Measurements from ENCODE around the gene NOTCH1. TPM values are rescaled to one million over a fixed set of nuclear protein-coding genes. Genes with fewer than 3 reads are reported as not detected.

The NOTCH1 gene
- polyA plus RNA-seq, 3 donors from 2014 or later: 0.98 to 22.8 (median 4.3) TPM

- peak overlapping the region; percentile 59 to 83 (median 78) for H3K4me3 Mint-ChIP-seq
- no peaks in the 10 kb centered on the region for H3K9me3 Mint-ChIP-seq
- H3K4me1 Mint-ChIP-seq: peaks cover 59 to 81% of the 10 kb centered on the region in 2 donors
- peaks cover 0 to 4% (median 4%) of the 10 kb centered on the region in 3 donors for H3K36me3 Mint-ChIP-seq
- H3K27ac Mint-ChIP-seq: peak overlapping the region; percentile 88 to 96 (median 92)
- DNase-seq: peak; percentile 62 to 74 (median 73)
- peaks cover 2 to 23% (median 6%) of the 10 kb centered on the region in 3 donors for H3K27me3 Mint-ChIP-seq (ENCODE audit: low read depth in 3 of 3)
Observed at GRCh38 chr9:136533775-136534157, 12.1 kb downstream of the NOTCH1 start.

GRCh38 chr9:136532799-136533774 lies 12.8 kb downstream of the NOTCH1 start:
- Mint-ChIP-seq H3K36me3 (peaks cover 0 to 4% (median 4%) of the 10 kb centered on the region in 3 donors), H3K27ac (peak overlapping the region; percentile 88 to 96 (median 92)), H3K9me3 (no peaks in the 10 kb centered on the region), H3K4me1 (peaks cover 55 to 79% of the 10 kb centered on the region in 2 donors), H3K4me3 (peak overlapping the region; percentile 59 to 83 (median 80)), H3K27me3 (ENCODE audit: low read depth in 3 of 3) (peaks cover 1 to 28% (median 11%) of the 10 kb centered on the region in 3 donors)
- DNase-seq: peak; percentile 79 to 85 (median 82)

GRCh38 chr9:136531904-136532798 lies 13.7 kb downstream of the NOTCH1 start:
- Mint-ChIP-seq H3K4me3 (peak overlapping the region; percentile 65 to 83 (median 80)), H3K36me3 (peaks cover 0 to 2% (median under 1%) of the 10 kb centered on the region in 3 donors), H3K27ac (peak overlapping the region; percentile 88 to 96 (median 92)), H3K27me3 (ENCODE audit: low read depth in 3 of 3) (peaks cover 5 to 31% (median 15%) of the 10 kb centered on the region in 3 donors), H3K4me1 (peaks cover 52 to 74% of the 10 kb centered on the region in 2 donors), H3K9me3 (no peaks in the 10 kb centered on the region)
- DNase-seq: peak in 2 of 3 donors; percentile 35 to 44

- peaks cover 48 to 68% of the 10 kb centered on the region in 2 donors for H3K4me1 Mint-ChIP-seq
- H3K36me3 Mint-ChIP-seq: no peaks in the 10 kb centered on the region
- peaks cover 7 to 32% (median 15%) of the 10 kb centered on the region in 3 donors for H3K27me3 Mint-ChIP-seq (ENCODE audit: low read depth in 3 of 3)
- H3K27ac Mint-ChIP-seq: peak overlapping the region in 5 of 6 donors; percentile 73 to 89 (median 81)
- no peaks in the 10 kb centered on the region for H3K9me3 Mint-ChIP-seq
- peak overlapping the region; percentile 58 to 82 (median 65) for H3K4me3 Mint-ChIP-seq
- no peak for DNase-seq
Observed at GRCh38 chr9:136531186-136531903, 14.5 kb downstream of the NOTCH1 start.

GRCh38 chr9:136530461-136531089 lies 15.3 kb downstream of the NOTCH1 start:
- H3K27ac Mint-ChIP-seq: peak overlapping the region; percentile 19 to 89 (median 80)
- DNase-seq: no peak
- H3K4me1 Mint-ChIP-seq: peaks cover 48 to 66% of the 10 kb centered on the region in 2 donors
- H3K27me3 Mint-ChIP-seq (ENCODE audit: low read depth in 3 of 3): peaks cover 7 to 32% (median 15%) of the 10 kb centered on the region in 3 donors
- H3K36me3 Mint-ChIP-seq: no peaks in the 10 kb centered on the region
- no peaks in the 10 kb centered on the region for H3K9me3 Mint-ChIP-seq
- H3K4me3 Mint-ChIP-seq: peak overlapping the region; percentile 56 to 70 (median 65)

- H3K4me3 Mint-ChIP-seq: peak overlapping the region; percentile 38 to 70 (median 58)
- peak overlapping the region; percentile 19 to 90 (median 77) for H3K27ac Mint-ChIP-seq
Observed at GRCh38 chr9:136529516-136530460, 16.1 kb downstream of the NOTCH1 start.

GRCh38 chr9:136528716-136529341 lies 17.0 kb downstream of the NOTCH1 start:
- peak overlapping the region in 2 of 5 donors; percentile 40 to 44 for H3K4me3 Mint-ChIP-seq
- H3K36me3 Mint-ChIP-seq: no peaks in the 10 kb centered on the region
- peaks cover 40 to 62% of the 10 kb centered on the region in 2 donors for H3K4me1 Mint-ChIP-seq
- DNase-seq: no peak
- no peaks in the 10 kb centered on the region for H3K9me3 Mint-ChIP-seq
- peaks cover 7 to 27% (median 15%) of the 10 kb centered on the region in 3 donors for H3K27me3 Mint-ChIP-seq (ENCODE audit: low read depth in 3 of 3)
- peak overlapping the region in 5 of 6 donors; percentile 24 to 90 (median 70) for H3K27ac Mint-ChIP-seq

More at GRCh38 chr9:136529516-136530460, 16.1 kb downstream of the NOTCH1 start:
- H3K36me3 Mint-ChIP-seq: no peaks in the 10 kb centered on the region
- no peaks in the 10 kb centered on the region for H3K9me3 Mint-ChIP-seq
- H3K4me1 Mint-ChIP-seq: peaks cover 48 to 66% of the 10 kb centered on the region in 2 donors
- peaks cover 7 to 32% (median 15%) of the 10 kb centered on the region in 3 donors for H3K27me3 Mint-ChIP-seq (ENCODE audit: low read depth in 3 of 3)
- no peak for DNase-seq

GRCh38 chr9:136527721-136528710 lies 17.8 kb downstream of the NOTCH1 start:
- Mint-ChIP-seq H3K4me3 (peak overlapping the region in 4 of 5 donors; percentile 23 to 46 (median 37)), H3K9me3 (no peaks in the 10 kb centered on the region), H3K4me1 (peaks cover 32 to 55% of the 10 kb centered on the region in 2 donors), H3K36me3 (no peaks in the 10 kb centered on the region), H3K27ac (peak overlapping the region in 5 of 6 donors; percentile 76 to 90 (median 83)), H3K27me3 (ENCODE audit: low read depth in 3 of 3) (peaks cover 7 to 20% (median 11%) of the 10 kb centered on the region in 3 donors)
- peak; percentile 39 to 47 (median 40) for DNase-seq

GRCh38 chr9:136527131-136527530 lies 18.7 kb downstream of the NOTCH1 start:
- H3K4me1 Mint-ChIP-seq: peaks cover 23 to 47% of the 10 kb centered on the region in 2 donors
- H3K27ac Mint-ChIP-seq: peak overlapping the region in 1 of 6 donors; percentile 71
- no peaks in the 10 kb centered on the region for H3K36me3 Mint-ChIP-seq
- H3K27me3 Mint-ChIP-seq (ENCODE audit: low read depth in 3 of 3): peaks cover 7 to 18% (median 11%) of the 10 kb centered on the region in 3 donors
- H3K9me3 Mint-ChIP-seq: no peaks in the 10 kb centered on the region
- no peak overlapping the region for H3K4me3 Mint-ChIP-seq
- DNase-seq: no peak

GRCh38 chr9:136526625-136527066 lies 19.2 kb downstream of the NOTCH1 start:
- H3K27me3 Mint-ChIP-seq (ENCODE audit: low read depth in 3 of 3): peaks cover 7 to 18% (median 11%) of the 10 kb centered on the region in 3 donors
- H3K27ac Mint-ChIP-seq: peak overlapping the region in 3 of 6 donors; percentile 42 to 74 (median 49)
- no peak for DNase-seq
- no peaks in the 10 kb centered on the region for H3K36me3 Mint-ChIP-seq
- no peaks in the 10 kb centered on the region for H3K9me3 Mint-ChIP-seq
- peak overlapping the region in 1 of 5 donors; percentile 62 for H3K4me3 Mint-ChIP-seq
- peaks cover 20 to 43% of the 10 kb centered on the region in 2 donors for H3K4me1 Mint-ChIP-seq
